ENCODE data around the gene ZFP1. TPM values are rescaled to one million over a fixed set of nuclear protein-coding genes. Genes with fewer than 3 reads are reported as not detected.

ZFP1 gene
- polyA plus RNA-seq, 1 of the 3 experiments (the other 2 are of a cell fraction) = 3.0 TPM

- 96% methylated on average over 9 of the region's 9 CpGs for WGBS (ENCODE audit: low lambda C conversion rate)
- H3K27me3 ChIP-seq (ENCODE audit: insufficient read depth) = no peaks in the 10 kb centered on the region
- CTCF ChIA-PET = interaction anchor here (0.5 to 8.7 kb wide), 4 partner anchors 8 to 104 kb away, joined by 3 to 56 read pairs (median 4); partner anchors contain the start of gene ZNRF1
Observed at GRCh38 chr16:75102595-75102994, 45.7 kb upstream of the ZFP1 start.

More at GRCh38 chr16:75102595-75102994, 45.7 kb upstream of the ZFP1 start:
- peaks cover 32 to 61% of the 10 kb centered on the region in 2 experiments; a peak in 3 of 4 replicates for H3K4me1 ChIP-seq (ENCODE audit: control insufficient read depth in 1 of 2, insufficient read depth in 2 of 2, low read depth in 1 of 2, low read length in 1 of 2)
- no peak overlapping the region for H3K27ac ChIP-seq (ENCODE audit: low read depth in 2 of 2, low read length in 1 of 2)
- no peak for DNase-seq
- H2AFZ ChIP-seq (ENCODE audit: low read depth) = no peak overlapping the region
- H3F3A ChIP-seq (replicated peaks; ENCODE audit: insufficient read depth) = no peaks in the 10 kb centered on the region
- POLR2A ChIA-PET = no interaction called here
- no peak for TF ChIP-seq EP300 (IDR thresholded peaks at IDR 0.05; ENCODE audit: borderline replicate concordance in 1 of 2, low read depth in 1 of 2, low read length in 1 of 2)
- TF ChIP-seq IRF3 (IDR thresholded peaks at IDR 0.05; ENCODE audit: low read depth, low read length) = no peak
- TF ChIP-seq USF2 (IDR thresholded peaks at IDR 0.05; ENCODE audit: borderline replicate concordance, low read depth, low read length) = no peak
- no peak for TF ChIP-seq ZBTB33 (IDR thresholded peaks at IDR 0.05; ENCODE audit: borderline replicate concordance, low read depth)
- TF ChIP-seq REST (IDR thresholded peaks at IDR 0.05; ENCODE audit: low read depth, low read length) = no peak
- TF ChIP-seq SIN3A (IDR thresholded peaks at IDR 0.05; ENCODE audit: borderline replicate concordance, low read depth, low read length) = no peak
- no peak for TF ChIP-seq PBX3 (IDR thresholded peaks at IDR 0.05)
- peaks cover 15% of the 10 kb centered on the region; the same call in 1 of the 2 replicates for H3K79me2 ChIP-seq (ENCODE audit: insufficient read depth)
- H3K9ac ChIP-seq = no peak overlapping the region
- no peaks in the 10 kb centered on the region for H3K9me2 ChIP-seq
- no peaks in the 10 kb centered on the region for H3K36me3 ChIP-seq (replicated peaks in 1 of 2; ENCODE audit: control insufficient read depth in 1 of 2, insufficient read depth in 2 of 2, low read length in 1 of 2)
- no peak overlapping the region for H3K4me3 ChIP-seq (ENCODE audit: low read depth in 2 of 2, low read length in 1 of 2)
- H4K20me1 ChIP-seq (ENCODE audit: insufficient read depth) = peaks cover 10% of the 10 kb centered on the region; the same call in 1 of the 2 replicates
- no peak overlapping the region for H3K4me2 ChIP-seq
- no peaks in the 10 kb centered on the region for H3K9me3 ChIP-seq

Measured in SK-N-SH (cell line).